GM18502 (cell line): ENCODE results near the gene CAPN7.

Experiments used
- ATAC-seq: cut with Tn5 transposase; IDR thresholded peaks from one replicate; pipeline ENCODE4 v1.9.1; 2021; ENCODE audit warnings: mild to moderate bottlenecking; ENCODE audit not compliant: unreplicated experiment, poor library complexity

CAPN7 gene

GRCh38 chr3:15291589-15292541, 85.8 kb downstream of the CAPN7 start:
- peak; percentile 93 for ATAC-seq

- no peak for ATAC-seq
Observed at GRCh38 chr3:15292765-15293522, 86.9 kb downstream of the CAPN7 start.

GRCh38 chr3:15294929-15295328, 88.9 kb downstream of the CAPN7 start:
- no peak for ATAC-seq

- ATAC-seq: no peak
Observed at GRCh38 chr3:15295506-15295905, 89.5 kb downstream of the CAPN7 start.

GRCh38 chr3:15297608-15298350, 91.7 kb downstream of the CAPN7 start:
- ATAC-seq: no peak

GRCh38 chr3:15298504-15298903, 92.5 kb downstream of the CAPN7 start:
- no peak for ATAC-seq

GRCh38 chr3:15299036-15299435, 93.0 kb downstream of the CAPN7 start:
- no peak for ATAC-seq

GRCh38 chr3:15300323-15301078, 94.5 kb downstream of the CAPN7 start:
- ATAC-seq: no peak

GRCh38 chr3:15301761-15302160, 95.7 kb downstream of the CAPN7 start:
- no peak for ATAC-seq
